ENCODE data around the gene CACNB3.
A peak's percentile ranks its signal among the peaks of the same experiment; 100 is the strongest.
"Not testable (repeated sequence)": the region's sequence is repeated elsewhere in the genome, so short reads cannot be mapped to it uniquely, and the experiment has no call there.

The CACNB3 gene

DNA sequence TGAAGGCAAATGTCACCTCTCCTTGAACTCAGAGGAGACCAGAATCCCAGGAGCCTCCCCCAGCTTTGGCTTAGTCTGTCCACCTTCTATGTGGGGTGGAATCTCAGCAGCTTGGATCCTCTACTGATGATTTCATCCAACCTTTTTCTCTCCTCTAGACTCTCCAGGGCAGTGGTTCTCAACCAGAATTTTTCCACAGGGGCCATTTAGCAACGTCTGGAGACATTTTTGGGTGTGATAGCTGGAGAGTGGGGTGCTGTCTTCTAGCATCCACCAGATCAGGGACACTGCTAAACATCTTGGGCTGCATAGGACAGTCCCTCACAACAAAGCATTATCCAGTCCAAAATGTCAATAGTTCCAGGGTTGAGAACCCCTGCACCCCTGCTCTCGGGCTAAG, 38.1 kb downstream of the CACNB3 start:
- TF ChIP-seq, protein P1, sequence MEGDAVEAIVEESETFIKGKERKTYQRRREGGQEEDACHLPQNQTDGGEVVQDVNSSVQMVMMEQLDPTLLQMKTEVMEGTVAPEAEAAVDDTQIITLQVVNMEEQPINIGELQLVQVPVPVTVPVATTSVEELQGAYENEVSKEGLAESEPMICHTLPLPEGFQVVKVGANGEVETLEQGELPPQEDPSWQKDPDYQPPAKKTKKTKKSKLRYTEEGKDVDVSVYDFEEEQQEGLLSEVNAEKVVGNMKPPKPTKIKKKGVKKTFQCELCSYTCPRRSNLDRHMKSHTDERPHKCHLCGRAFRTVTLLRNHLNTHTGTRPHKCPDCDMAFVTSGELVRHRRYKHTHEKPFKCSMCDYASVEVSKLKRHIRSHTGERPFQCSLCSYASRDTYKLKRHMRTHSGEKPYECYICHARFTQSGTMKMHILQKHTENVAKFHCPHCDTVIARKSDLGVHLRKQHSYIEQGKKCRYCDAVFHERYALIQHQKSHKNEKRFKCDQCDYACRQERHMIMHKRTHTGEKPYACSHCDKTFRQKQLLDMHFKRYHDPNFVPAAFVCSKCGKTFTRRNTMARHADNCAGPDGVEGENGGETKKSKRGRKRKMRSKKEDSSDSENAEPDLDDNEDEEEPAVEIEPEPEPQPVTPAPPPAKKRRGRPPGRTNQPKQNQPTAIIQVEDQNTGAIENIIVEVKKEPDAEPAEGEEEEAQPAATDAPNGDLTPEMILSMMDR (IDR thresholded peaks at IDR 0.05; ENCODE audit: insufficient read depth, low read depth, low read length, missing control alignments): no peak
- no peak for DNase-seq (ENCODE audit: low read depth)
- no peak overlapping the region for H3K4me3 ChIP-seq (ENCODE audit: low read depth, low read length)

DNA sequence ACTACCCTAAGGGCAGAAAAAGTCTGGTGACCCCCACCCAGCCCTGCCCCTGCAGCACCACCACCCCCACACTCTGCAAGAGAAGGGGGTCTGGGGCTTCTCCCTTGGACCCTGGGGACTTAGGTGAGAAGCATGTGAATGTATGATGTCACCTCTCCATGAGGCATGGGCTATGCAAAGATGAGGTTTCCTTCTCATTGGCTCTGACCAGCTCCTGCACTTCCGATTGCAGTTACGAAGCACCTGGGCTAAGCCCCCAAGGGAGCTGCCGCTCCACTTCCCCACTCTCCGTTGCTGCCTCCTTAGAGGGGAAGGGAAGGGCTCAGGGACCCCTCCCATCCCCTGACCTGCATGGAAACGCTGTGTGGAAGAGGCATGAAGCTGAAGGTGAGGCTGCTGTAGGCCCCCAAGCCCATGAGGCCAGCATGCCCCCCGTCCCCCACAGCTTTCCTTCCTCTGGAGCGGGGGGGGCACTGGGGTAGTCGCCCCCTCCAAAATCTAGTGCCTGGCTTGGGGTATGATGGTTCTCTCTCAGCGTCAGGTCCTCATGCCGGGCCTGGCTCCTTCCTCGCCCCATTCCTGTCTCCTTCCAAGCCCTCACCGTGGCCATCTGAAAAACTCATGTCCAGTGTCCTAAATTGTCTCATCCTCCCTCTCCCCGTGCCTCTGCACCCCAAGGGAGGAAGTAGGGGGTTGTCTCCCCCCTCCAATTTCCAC, 39.1 kb downstream of the CACNB3 start:
- TF ChIP-seq, protein P1 (IDR thresholded peaks at IDR 0.05; ENCODE audit: insufficient read depth, low read depth, low read length, missing control alignments): no peak

DNA sequence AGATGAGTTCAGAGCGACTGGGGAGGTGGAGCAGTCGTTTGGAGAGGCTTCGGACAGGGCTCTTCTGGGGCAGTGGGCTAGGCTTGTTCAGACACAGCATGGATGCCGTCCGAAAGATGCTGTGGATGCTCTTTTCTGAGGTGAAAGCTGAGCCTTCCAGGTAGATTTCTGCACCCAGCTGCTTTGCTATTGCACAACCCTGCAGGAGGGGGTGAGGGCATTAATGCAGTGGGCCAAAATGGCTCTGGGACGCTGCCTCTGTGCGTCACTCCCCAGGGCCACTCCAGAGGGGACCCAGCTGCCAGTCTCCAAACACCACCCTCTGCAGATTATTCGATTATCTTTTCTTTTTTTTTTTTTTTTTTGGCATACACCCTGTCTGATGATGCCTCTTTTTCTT, 39.7 kb downstream of the CACNB3 start:
- no peak for DNase-seq (ENCODE audit: low read depth)
- no peak overlapping the region for H3K4me3 ChIP-seq (ENCODE audit: low read depth, low read length)
- TF ChIP-seq, protein P1 (IDR thresholded peaks at IDR 0.05; ENCODE audit: insufficient read depth, low read depth, low read length, missing control alignments): no peak

More for the DNA sequence above, 39.1 kb downstream of the CACNB3 start:
- DNase-seq (ENCODE audit: low read depth): peak; percentile 30
- no peak overlapping the region for H3K4me3 ChIP-seq (ENCODE audit: low read depth, low read length)

DNA sequence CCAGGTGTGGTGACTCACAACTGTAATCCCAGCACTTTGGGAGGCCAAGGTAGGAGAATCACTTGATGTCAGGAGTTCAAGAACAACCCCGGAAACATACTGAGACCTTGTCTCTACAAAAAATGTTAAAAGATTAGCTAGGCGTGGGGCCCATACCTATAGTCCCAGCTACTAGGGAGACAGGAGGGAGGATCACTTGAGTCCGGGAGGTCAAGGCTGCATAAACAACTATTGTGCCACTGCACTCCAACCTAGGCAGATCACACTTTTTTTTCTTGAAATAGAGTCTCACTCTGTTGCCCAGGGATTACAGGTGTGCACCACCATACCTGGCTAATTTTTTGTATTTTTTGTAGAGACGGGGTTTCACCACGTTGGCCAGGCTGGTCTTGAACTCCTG, 41.3 kb downstream of the CACNB3 start:
- no peak for DNase-seq (ENCODE audit: low read depth)
- TF ChIP-seq, protein P1 (IDR thresholded peaks at IDR 0.05; ENCODE audit: insufficient read depth, low read depth, low read length, missing control alignments): no peak
- no peak overlapping the region for H3K4me3 ChIP-seq (ENCODE audit: low read depth, low read length)

DNA sequence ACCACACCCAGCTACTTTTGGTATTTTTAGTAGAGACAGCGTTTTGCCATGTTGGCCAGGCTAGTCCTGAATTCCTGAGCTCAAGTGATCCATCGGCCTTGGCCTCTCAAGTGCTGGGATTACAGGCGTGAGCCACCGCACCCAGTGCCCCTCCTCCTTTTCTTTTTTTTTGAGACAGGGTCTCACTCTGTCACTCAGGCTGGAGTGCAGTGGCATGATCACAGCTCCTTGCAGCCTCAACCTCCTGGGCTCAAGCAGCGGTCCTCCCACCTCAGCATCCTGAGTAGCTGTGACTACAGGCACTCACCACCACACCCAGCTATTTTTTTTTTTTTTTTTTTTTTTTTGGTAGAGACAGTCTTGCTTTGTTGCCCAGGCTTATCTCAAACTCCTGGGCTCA, 41.9 kb downstream of the CACNB3 start:
- not testable (repeated sequence) for H3K4me3 ChIP-seq (ENCODE audit: low read depth, low read length); DNase-seq (ENCODE audit: low read depth)

DNA sequence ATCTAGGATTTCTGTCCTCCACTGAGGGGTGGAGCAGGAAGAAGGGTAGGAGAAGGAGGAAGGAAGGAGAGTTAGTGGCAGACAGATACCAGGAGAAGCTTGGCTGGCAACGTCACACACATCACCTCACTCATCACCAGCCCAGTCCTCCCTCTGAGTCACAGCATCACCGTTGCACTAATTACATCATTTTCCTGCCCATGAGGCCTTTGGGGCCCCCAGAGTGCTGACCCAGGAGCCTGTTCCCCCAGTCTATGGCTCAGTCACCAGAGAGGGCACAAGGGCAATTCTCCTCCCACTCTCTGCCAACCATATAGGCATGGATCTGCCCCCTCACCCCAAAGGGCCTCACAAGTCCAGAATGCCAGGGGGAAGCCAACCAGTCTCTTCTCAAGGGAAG, 42.8 kb downstream of the CACNB3 start:
- DNase-seq (ENCODE audit: low read depth): no peak
- no peak overlapping the region for H3K4me3 ChIP-seq (ENCODE audit: low read depth, low read length)
- TF ChIP-seq, protein P1 (IDR thresholded peaks at IDR 0.05; ENCODE audit: insufficient read depth, low read depth, low read length, missing control alignments): no peak

DNA sequence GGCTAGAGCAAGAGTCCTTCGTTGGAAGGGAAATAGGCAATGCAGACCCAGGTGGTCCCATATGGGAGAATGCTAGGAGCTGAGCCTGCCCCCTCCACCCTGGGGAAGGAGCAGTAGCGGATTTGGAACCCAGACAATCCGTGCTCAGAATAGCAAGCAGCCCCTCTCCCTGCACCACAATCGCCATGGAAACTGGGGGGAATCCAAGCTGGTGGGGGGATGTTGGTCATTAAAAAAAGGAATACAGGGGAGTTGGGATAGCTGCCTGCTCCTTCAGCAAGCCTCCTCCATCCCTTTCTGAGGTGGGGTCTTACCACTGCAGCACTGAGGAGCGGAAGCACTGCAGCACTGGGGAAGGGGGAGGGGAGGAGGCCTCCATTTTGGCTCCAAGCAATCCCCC, 44.5 kb downstream of the CACNB3 start:
- no peak for DNase-seq (ENCODE audit: low read depth)
- no peak overlapping the region for H3K4me3 ChIP-seq (ENCODE audit: low read depth, low read length)
- TF ChIP-seq, protein P1 (IDR thresholded peaks at IDR 0.05; ENCODE audit: insufficient read depth, low read depth, low read length, missing control alignments): no peak

All from GM12865 (cell line).